H9 (cell line): Measurements from ENCODE around the gene BCAT1. TPM values are rescaled to one million over a fixed set of nuclear protein-coding genes. Genes with fewer than 3 reads are reported as not detected.

Source experiments
- DNase-seq: peaks from one replicate; pipeline ENCODE4 v3.0.0-alpha.2; 2017
- H2AFZ ChIP-seq: one replicate; pipeline ENCODE4 v1.6.1; 2013; ENCODE audit warnings: mild to moderate bottlenecking, low read length, control low read depth, moderate library complexity
- H2AK5ac ChIP-seq: 2 replicates; pipeline ENCODE4 v1.6.1; 2013; ENCODE audit warnings: low read length, control low read depth, mixed read lengths; ENCODE audit not compliant: insufficient read length
- H2BK120ac ChIP-seq: one replicate; pipeline ENCODE4 v1.6.1; 2013; ENCODE audit warnings: low read depth, mild to moderate bottlenecking, low read length, control low read depth, inconsistent platforms; ENCODE audit not compliant: poor library complexity, severe bottlenecking
- H2BK12ac ChIP-seq: 2 replicates; pipeline ENCODE4 v1.6.1; 2013; ENCODE audit warnings: low read length, control low read depth, mixed read lengths, low read depth; ENCODE audit not compliant: insufficient read length
- H2BK15ac ChIP-seq: 2 replicates; pipeline ENCODE4 v1.6.1; 2013; ENCODE audit warnings: low read depth, low read length, control low read depth
- H2BK20ac ChIP-seq: one replicate; pipeline ENCODE4 v1.6.1; 2013; ENCODE audit warnings: low read depth, mild to moderate bottlenecking, low read length, control low read depth, inconsistent platforms; ENCODE audit not compliant: poor library complexity, severe bottlenecking
- H2BK5ac ChIP-seq: 2 replicates; pipeline ENCODE4 v1.6.1; 2013; ENCODE audit warnings: low read length, control low read depth, mixed read lengths; ENCODE audit not compliant: insufficient read length
- H3K14ac ChIP-seq: 2 replicates; pipeline ENCODE4 v1.6.1; 2013; ENCODE audit warnings: low read length, control low read depth; ENCODE audit not compliant: insufficient read depth
- H3K18ac ChIP-seq: 2 replicates; pipeline ENCODE4 v1.6.1; 2013; ENCODE audit warnings: low read depth, mild to moderate bottlenecking, mixed read lengths, low read length, control low read depth; ENCODE audit not compliant: insufficient read length
- H3K23ac ChIP-seq: 2 replicates; pipeline ENCODE4 v1.6.1; 2013; ENCODE audit warnings: low read length, control low read depth, mixed read lengths, low read depth; ENCODE audit not compliant: insufficient read length
- H3K23me2 ChIP-seq: 2 replicates; pipeline ENCODE4 v1.6.1; 2013; ENCODE audit warnings: low read depth, mild to moderate bottlenecking, mixed read lengths, low read length, control low read depth; ENCODE audit not compliant: insufficient read length, poor library complexity, severe bottlenecking
- H3K27ac ChIP-seq: 2 replicates; pipeline ENCODE4 v1.5.1; 2013; ENCODE audit warnings: low read length, control low read depth, mixed read lengths, low read depth; ENCODE audit not compliant: insufficient read length
- H3K27me3 ChIP-seq: 2 replicates; pipeline ENCODE4 v1.6.1; 2013; ENCODE audit warnings: low read length, control low read depth, inconsistent platforms; ENCODE audit not compliant: insufficient read depth
- H3K4ac ChIP-seq: 2 replicates; pipeline ENCODE4 v1.6.1; 2013; ENCODE audit warnings: low read depth, mild to moderate bottlenecking, control low read depth, inconsistent platforms, low read length, moderate library complexity
- H3K4me1 ChIP-seq: 2 replicates; pipeline ENCODE4 v1.6.1; 2013; ENCODE audit warnings: low read length, control low read depth, inconsistent platforms; ENCODE audit not compliant: insufficient read depth
- H3K4me2 ChIP-seq: 2 replicates; pipeline ENCODE4 v1.6.1; 2013; ENCODE audit warnings: low read length, control low read depth, mixed read lengths; ENCODE audit not compliant: insufficient read length, insufficient read depth
- H3K56ac ChIP-seq: 2 replicates; pipeline ENCODE4 v1.6.1; 2013; ENCODE audit warnings: low read depth, mild to moderate bottlenecking, mixed read lengths, low read length, control low read depth; ENCODE audit not compliant: insufficient read length
- H3K79me1 ChIP-seq: 2 replicates; pipeline ENCODE4 v1.6.1; 2013; ENCODE audit warnings: low read depth, mild to moderate bottlenecking, moderate library complexity, low read length, control low read depth, inconsistent platforms; ENCODE audit not compliant: insufficient read depth, poor library complexity, severe bottlenecking
- H3K79me2 ChIP-seq: 2 replicates; pipeline ENCODE4 v1.6.1; 2013; ENCODE audit warnings: low read length, control low read depth, inconsistent platforms; ENCODE audit not compliant: insufficient read depth
- H3K9ac ChIP-seq: 2 replicates; pipeline ENCODE4 v1.6.1; 2013; ENCODE audit warnings: low read length, control low read depth, mixed read lengths; ENCODE audit not compliant: insufficient read length; ENCODE audit errors: extremely low read depth
- H3K9me3 ChIP-seq: one replicate; pipeline ENCODE4 v1.6.1; 2013; ENCODE audit warnings: low read depth, low read length, inconsistent platforms; ENCODE audit not compliant: control insufficient read depth
- H3T11ph ChIP-seq: one replicate; pipeline ENCODE4 v1.6.1; 2013; ENCODE audit warnings: mild to moderate bottlenecking, low read length, control low read depth, inconsistent platforms
- H4K20me1 ChIP-seq: one replicate; pipeline ENCODE4 v1.6.1; 2013; ENCODE audit not compliant: control insufficient read depth, insufficient read length, insufficient read depth
- H4K5ac ChIP-seq: 2 replicates; pipeline ENCODE4 v1.6.1; 2013; ENCODE audit warnings: low read depth, mild to moderate bottlenecking, mixed read lengths, low read length, control low read depth; ENCODE audit not compliant: insufficient read length
- H4K8ac ChIP-seq: replicated peaks from 2 replicates; pipeline ENCODE4 v1.6.1; 2013; ENCODE audit warnings: low read length, control low read depth, mixed read lengths, low read depth; ENCODE audit not compliant: insufficient read length
- H4K91ac ChIP-seq: 2 replicates; pipeline ENCODE4 v1.6.1; 2013; ENCODE audit warnings: low read depth, mild to moderate bottlenecking, moderate library complexity, mixed read lengths, low read length, control low read depth; ENCODE audit not compliant: insufficient read length
- H3K27ac Mint-ChIP-seq, 3 experiments: 2 replicates in 2 of 3; 3 replicates in 1 of 3; pipeline ENCODE4 v1.8.0; 2020 to 2021; ENCODE audit warnings: mixed read lengths in 3 of 3, mild to moderate bottlenecking in 1 of 3, moderate library complexity in 1 of 3
- H3K27me3 Mint-ChIP-seq: 2 replicates; pipeline ENCODE4 v1.8.0; 2021; ENCODE audit warnings: low read depth, mild to moderate bottlenecking, moderate library complexity, mixed read lengths
- H3K36me3 Mint-ChIP-seq, 3 experiments: 2 replicates in 2 of 3; 3 replicates in 1 of 3; pipeline ENCODE4 v1.8.0; 2020 to 2021; ENCODE audit warnings: low read depth in 3 of 3, mixed read lengths in 3 of 3; ENCODE audit not compliant: insufficient read depth in 1 of 3
- H3K4me1 Mint-ChIP-seq, 2 experiments: 2 replicates each; pipeline ENCODE4 v1.8.0; 2020; ENCODE audit warnings: mixed read lengths in 2 of 2
- H3K4me3 Mint-ChIP-seq, 2 experiments: 2 replicates in 1 of 2; 3 replicates in 1 of 2; pipeline ENCODE4 v1.8.0; 2020 to 2021; ENCODE audit warnings: mild to moderate bottlenecking in 2 of 2, mixed read lengths in 2 of 2, moderate library complexity in 1 of 2
- H3K9me3 Mint-ChIP-seq, 2 experiments: 2 replicates in 1 of 2; 3 replicates in 1 of 2; pipeline ENCODE4 v1.8.0; 2020; ENCODE audit warnings: mild to moderate bottlenecking in 2 of 2, mixed read lengths in 2 of 2, moderate library complexity in 1 of 2
- WGBS: extraction: QIAGEN DNeasy Blood & Tissue Kit; methylation state at CpG from one replicate; pipeline ENCODE4 v1.1.7; 2013; ENCODE audit warnings: missing lambda C conversion rate, low lambda C conversion rate, mixed read lengths; ENCODE audit not compliant: insufficient read length; ENCODE audit errors: extremely low coverage; 5-methylcytosine and 5-hydroxymethylcytosine counted together
- total RNA-seq: library from RNA; stranded (reverse); gene quantifications from 2 replicates; pipeline ENCODE4 v1.2.1, GENCODE V29; 2021
- TF ChIP-seq, protein P1 (sequence below): fragments of 200-600 bp; sonication (generic); conservative IDR thresholded peaks from 3 replicates; pipeline ENCODE4 v1.8.0; 2021; ENCODE audit warnings: antibody characterized with exemption, mild to moderate bottlenecking

The BCAT1 gene
- total RNA-seq, 1 experiment from 2014 or later, result 244 TPM

DNA sequence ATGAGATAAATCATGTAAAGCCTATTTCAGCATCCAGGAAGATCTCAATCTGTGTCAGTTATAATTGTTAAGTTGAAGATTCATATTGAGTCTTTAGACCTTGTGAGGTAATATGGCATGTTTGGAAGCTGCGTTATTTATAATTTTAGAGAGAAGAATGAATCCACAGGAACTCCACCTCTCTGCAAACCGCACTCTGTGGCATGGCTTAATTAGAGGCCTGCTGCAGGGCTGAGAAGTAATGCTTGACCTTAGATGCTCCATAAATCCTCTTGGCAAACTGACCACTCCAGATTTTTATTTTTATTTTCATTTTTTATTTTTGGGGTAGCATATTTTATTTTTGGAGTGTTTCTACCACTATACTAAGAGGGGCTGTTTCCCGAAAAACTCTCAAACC is 28.8 kb downstream of the BCAT1 start:
- H4K5ac ChIP-seq, result no peak overlapping the region
- H2BK12ac ChIP-seq, result no peak overlapping the region
- peaks cover 47% of the 10 kb centered on the region for H3K79me2 ChIP-seq
- TF ChIP-seq, protein P1, sequence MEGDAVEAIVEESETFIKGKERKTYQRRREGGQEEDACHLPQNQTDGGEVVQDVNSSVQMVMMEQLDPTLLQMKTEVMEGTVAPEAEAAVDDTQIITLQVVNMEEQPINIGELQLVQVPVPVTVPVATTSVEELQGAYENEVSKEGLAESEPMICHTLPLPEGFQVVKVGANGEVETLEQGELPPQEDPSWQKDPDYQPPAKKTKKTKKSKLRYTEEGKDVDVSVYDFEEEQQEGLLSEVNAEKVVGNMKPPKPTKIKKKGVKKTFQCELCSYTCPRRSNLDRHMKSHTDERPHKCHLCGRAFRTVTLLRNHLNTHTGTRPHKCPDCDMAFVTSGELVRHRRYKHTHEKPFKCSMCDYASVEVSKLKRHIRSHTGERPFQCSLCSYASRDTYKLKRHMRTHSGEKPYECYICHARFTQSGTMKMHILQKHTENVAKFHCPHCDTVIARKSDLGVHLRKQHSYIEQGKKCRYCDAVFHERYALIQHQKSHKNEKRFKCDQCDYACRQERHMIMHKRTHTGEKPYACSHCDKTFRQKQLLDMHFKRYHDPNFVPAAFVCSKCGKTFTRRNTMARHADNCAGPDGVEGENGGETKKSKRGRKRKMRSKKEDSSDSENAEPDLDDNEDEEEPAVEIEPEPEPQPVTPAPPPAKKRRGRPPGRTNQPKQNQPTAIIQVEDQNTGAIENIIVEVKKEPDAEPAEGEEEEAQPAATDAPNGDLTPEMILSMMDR, result no peak
- Mint-ChIP-seq H3K4me1 (peaks cover 34 to 38% of the 10 kb centered on the region in 2 experiments), H3K36me3 (peaks cover 6 to 21% (median 14%) of the 10 kb centered on the region in 3 experiments), H3K27me3 (no peaks in the 10 kb centered on the region), H3K4me3 (no peak overlapping the region), H3K9me3 (no peaks in the 10 kb centered on the region), H3K27ac (peak overlapping the region in 2 of 3 experiments; percentile 32 to 68; a peak in 3 of 7 replicates)
- H3K18ac ChIP-seq, result no peak overlapping the region
- no peaks in the 10 kb centered on the region for H3K9me3 ChIP-seq
- no peak overlapping the region for H3K27ac ChIP-seq
- H3K4ac ChIP-seq, result no peak overlapping the region
- no CpG with 5 or more reads among the region's 3 CpGs for WGBS
- H3K79me1 ChIP-seq, result peaks cover 8% of the 10 kb centered on the region
- no peak overlapping the region for H3K14ac ChIP-seq
- peaks cover 2% of the 10 kb centered on the region; the same call in 1 of the 2 replicates for H3K4me1 ChIP-seq
- no peaks in the 10 kb centered on the region for H4K20me1 ChIP-seq
- H2AFZ ChIP-seq, result no peak overlapping the region
- H4K91ac ChIP-seq, result no peak overlapping the region
- no peak overlapping the region for H3T11ph ChIP-seq
- no peak for DNase-seq
- H3K23me2 ChIP-seq, result no peaks in the 10 kb centered on the region
- no peak overlapping the region for H3K23ac ChIP-seq
- H4K8ac ChIP-seq, result no peak overlapping the region
- H2BK120ac ChIP-seq, result no peak overlapping the region
- H3K9ac ChIP-seq, result no peak overlapping the region
- H3K56ac ChIP-seq, result no peak overlapping the region
- no peak overlapping the region for H2AK5ac ChIP-seq
- no peak overlapping the region for H3K4me2 ChIP-seq
- H2BK5ac ChIP-seq, result no peak overlapping the region
- no peak overlapping the region for H2BK15ac ChIP-seq
- H3K27me3 ChIP-seq, result no peaks in the 10 kb centered on the region
- no peak overlapping the region for H2BK20ac ChIP-seq
